ENCODE results near the gene ARHGAP12. TPM values are rescaled to one million over a fixed set of nuclear protein-coding genes. Genes with fewer than 3 reads are reported as not detected.
A peak's percentile ranks its signal among the peaks of the same experiment; 100 is the strongest.

Gene ARHGAP12
- total RNA-seq, 1 experiment from 2014 or later: 39.5 TPM

GRCh38 chr10:31774928-31775650 lies 153.5 kb downstream of the ARHGAP12 start (continued):
- TF ChIP-seq ZNF396 (CRISPR knock-in tag; IDR thresholded peaks at IDR 0.05; ENCODE audit: borderline replicate concordance) (no peak), ESRRA (CRISPR knock-in tag; IDR thresholded peaks at IDR 0.05; ENCODE audit: borderline replicate concordance) (no peak), ATF2 (CRISPR knock-in tag; IDR thresholded peaks at IDR 0.05; ENCODE audit: borderline replicate concordance, low read depth) (no peak), JUN (CRISPR knock-in tag; IDR thresholded peaks at IDR 0.05) (no peak), CREM (CRISPR knock-in tag; IDR thresholded peaks at IDR 0.05) (no peak), SMAD4 (CRISPR knock-in tag; IDR thresholded peaks at IDR 0.05) (no peak), RORB (CRISPR knock-in tag; IDR thresholded peaks at IDR 0.05) (no peak), AR (CRISPR knock-in tag; IDR thresholded peaks at IDR 0.05) (no peak), NFE2L1 (CRISPR knock-in tag; IDR thresholded peaks at IDR 0.05) (no peak), SP1 (CRISPR knock-in tag; conservative IDR thresholded peaks at IDR 0.05) (no peak)

GRCh38 chr10:31774299-31774900 lies 154.2 kb downstream of the ARHGAP12 start:
- no peak overlapping the region for H3K27ac Mint-ChIP-seq
- H3K27me3 Mint-ChIP-seq (ENCODE audit: low read depth): 0 out of 2 replicates have a peak, but pooled peaks cover 4% of the 10 kb centered on the region
- POLR2A ChIA-PET: no interaction called here
- no peak overlapping the region for H3K4me3 Mint-ChIP-seq
- peaks cover 9% of the 10 kb centered on the region for H3K9me3 Mint-ChIP-seq
- H3K36me3 Mint-ChIP-seq: peaks cover 11% of the 10 kb centered on the region
- peak; percentile 57 for ATAC-seq
- peaks cover 9% of the 10 kb centered on the region for H3K4me1 Mint-ChIP-seq
- CTCF ChIA-PET: interaction anchor here (0.7 to 1.9 kb wide), 5 partner anchors 8 to 1022 kb away, joined by 3 to 6 read pairs (median 3); no protein-coding TSS in a partner anchor
- no peak for DNase-seq (ENCODE audit: low spot score)
- TF ChIP-seq ZNF121 (CRISPR knock-in tag; IDR thresholded peaks at IDR 0.05): no peak
- TF ChIP-seq IRF2 (CRISPR knock-in tag; IDR thresholded peaks at IDR 0.05; ENCODE audit: borderline replicate concordance, low read depth): no peak
- no peak for TF ChIP-seq NFE2L1 (CRISPR knock-in tag; IDR thresholded peaks at IDR 0.05)
- no peak for TF ChIP-seq HMGXB4 (CRISPR knock-in tag; IDR thresholded peaks at IDR 0.05)
- no peak for TF ChIP-seq ZNF263 (CRISPR knock-in tag; IDR thresholded peaks at IDR 0.05; ENCODE audit: low read depth)
- no peak for TF ChIP-seq PREB (CRISPR knock-in tag; IDR thresholded peaks at IDR 0.05; ENCODE audit: borderline replicate concordance)
- no peak for TF ChIP-seq ZNF281 (CRISPR knock-in tag; IDR thresholded peaks at IDR 0.05)
- no peak for TF ChIP-seq ZSCAN18 (CRISPR knock-in tag; IDR thresholded peaks at IDR 0.05)
- TF ChIP-seq USF1 (CRISPR knock-in tag; IDR thresholded peaks at IDR 0.05): no peak
- TF ChIP-seq RELA (CRISPR knock-in tag; IDR thresholded peaks at IDR 0.05; ENCODE audit: borderline replicate concordance): no peak
- TF ChIP-seq ERG (CRISPR knock-in tag; IDR thresholded peaks at IDR 0.05): no peak
- no peak for TF ChIP-seq ATF3 (CRISPR knock-in tag; conservative IDR thresholded peaks at IDR 0.05)
